ENCODE measurements around the gene OGDH.

DNA sequence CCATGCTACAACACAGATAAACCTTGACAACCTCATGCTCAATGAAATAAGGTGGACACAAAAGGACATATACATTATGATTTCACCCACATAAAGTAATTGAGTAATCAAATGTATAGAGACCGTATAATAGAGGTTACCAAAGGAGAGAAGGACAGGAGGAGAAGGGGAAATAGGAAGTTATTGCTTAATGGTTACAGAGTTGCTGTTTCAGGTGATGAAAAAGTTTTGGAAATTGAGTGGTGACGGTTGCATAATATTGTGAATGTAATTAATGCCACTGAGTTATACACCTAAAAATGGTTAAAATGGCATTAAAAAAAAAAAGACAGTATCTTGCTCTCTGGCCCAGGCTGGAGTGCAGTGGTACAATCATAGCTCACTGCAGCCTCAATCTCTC is 1.5 kb upstream of the OGDH start:
- TF ChIP-seq, protein P1, sequence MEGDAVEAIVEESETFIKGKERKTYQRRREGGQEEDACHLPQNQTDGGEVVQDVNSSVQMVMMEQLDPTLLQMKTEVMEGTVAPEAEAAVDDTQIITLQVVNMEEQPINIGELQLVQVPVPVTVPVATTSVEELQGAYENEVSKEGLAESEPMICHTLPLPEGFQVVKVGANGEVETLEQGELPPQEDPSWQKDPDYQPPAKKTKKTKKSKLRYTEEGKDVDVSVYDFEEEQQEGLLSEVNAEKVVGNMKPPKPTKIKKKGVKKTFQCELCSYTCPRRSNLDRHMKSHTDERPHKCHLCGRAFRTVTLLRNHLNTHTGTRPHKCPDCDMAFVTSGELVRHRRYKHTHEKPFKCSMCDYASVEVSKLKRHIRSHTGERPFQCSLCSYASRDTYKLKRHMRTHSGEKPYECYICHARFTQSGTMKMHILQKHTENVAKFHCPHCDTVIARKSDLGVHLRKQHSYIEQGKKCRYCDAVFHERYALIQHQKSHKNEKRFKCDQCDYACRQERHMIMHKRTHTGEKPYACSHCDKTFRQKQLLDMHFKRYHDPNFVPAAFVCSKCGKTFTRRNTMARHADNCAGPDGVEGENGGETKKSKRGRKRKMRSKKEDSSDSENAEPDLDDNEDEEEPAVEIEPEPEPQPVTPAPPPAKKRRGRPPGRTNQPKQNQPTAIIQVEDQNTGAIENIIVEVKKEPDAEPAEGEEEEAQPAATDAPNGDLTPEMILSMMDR (IDR thresholded peaks at IDR 0.05), result no peak
- no peak for TF ChIP-seq POLR2A (IDR thresholded peaks at IDR 0.05)

All from testis (tissue), 2 donors.